NCI-H2227 (cell line): ENCODE measurements around the gene SOCS2.
"Not testable (repeated sequence)": the region's sequence is repeated elsewhere in the genome, so short reads cannot be mapped to it uniquely, and the experiment has no call there.

Source experiments
- DNase-seq: peaks from one replicate; lab custom pipeline; 2025; ENCODE audit not compliant: unreplicated experiment; lab: John Stamatoyannopoulos, UW

Gene SOCS2

DNA sequence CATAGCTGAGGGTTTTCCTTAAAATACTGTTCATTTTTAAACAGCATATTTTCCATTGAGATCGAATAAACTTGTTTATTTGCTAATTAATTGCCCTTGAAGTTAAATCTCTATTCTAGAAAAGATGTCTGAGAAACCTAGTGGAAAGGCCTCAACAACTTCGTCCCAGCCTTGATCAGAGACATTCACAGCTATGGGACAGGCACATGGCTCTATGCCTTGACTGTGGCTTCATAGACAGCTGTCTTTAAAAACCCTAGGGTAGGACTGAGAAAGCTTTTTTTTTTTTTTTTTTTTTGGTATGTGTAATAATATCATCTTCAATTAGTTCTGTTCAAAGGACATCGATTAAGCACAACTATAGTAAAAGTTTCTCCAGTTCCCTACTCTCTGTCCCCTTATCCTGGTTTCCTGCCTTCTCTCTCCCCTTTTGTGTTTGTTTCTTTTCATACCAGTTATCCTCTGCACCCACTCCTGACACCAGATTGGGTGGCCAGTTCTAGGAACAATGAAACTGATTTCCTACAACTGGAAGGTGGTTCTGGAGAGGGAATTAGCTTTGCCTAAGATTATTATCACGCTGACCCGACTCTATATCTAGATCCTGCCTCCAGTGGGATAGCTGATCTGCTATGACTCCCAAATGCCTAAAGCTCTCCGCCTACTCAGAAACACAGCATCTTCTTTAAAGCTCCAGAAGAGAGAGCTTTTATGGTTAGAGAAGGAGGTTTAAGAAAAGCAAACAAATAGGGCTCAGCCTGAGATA lies 20.3 kb downstream of the SOCS2 start:
- DNase-seq, result peak; percentile 56

DNA sequence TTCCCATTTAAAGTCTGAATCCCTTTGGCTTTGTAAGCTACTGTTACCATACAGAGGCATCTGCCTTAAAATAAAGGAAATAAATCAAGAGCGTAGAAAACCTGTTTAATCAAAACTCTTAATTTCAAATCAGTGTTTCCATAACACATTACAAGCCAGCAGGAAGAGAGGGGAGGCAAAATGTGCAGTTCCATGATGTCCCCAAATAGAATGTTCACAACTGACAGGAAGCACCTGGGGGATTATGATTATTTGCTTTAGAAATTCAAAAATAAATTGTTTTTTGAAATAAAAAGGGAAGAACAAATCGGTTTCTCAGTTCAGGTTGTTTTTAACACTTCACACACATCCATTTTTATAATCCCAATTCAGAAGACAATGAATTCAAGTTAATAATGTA lies 21.4 kb downstream of the SOCS2 start:
- DNase-seq, result no peak

DNA sequence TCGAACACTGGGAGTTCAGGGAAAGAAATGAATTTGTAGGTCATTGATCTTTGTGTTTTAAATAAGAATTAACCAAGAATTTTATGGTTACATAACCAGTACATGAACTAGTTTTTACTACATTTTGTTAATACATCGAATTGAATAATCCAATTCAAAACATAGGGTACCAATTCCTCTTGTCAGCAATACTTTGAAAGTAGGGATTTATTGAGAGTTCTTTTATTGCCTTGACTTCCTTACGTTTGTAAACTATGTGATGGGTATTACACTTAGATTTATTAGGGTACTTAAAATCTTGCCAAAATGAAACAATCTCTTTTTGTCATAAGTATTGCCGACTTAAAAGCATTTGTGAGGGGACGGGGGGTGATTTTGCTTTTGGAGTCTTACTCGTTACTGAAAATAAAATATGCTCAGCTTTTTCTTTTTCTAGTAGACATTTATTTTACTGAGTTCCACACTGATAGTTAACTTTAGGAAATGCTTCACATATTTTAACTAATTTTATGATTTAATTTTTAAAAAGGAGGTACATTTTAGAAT lies 22.4 kb downstream of the SOCS2 start:
- DNase-seq, result no peak

DNA sequence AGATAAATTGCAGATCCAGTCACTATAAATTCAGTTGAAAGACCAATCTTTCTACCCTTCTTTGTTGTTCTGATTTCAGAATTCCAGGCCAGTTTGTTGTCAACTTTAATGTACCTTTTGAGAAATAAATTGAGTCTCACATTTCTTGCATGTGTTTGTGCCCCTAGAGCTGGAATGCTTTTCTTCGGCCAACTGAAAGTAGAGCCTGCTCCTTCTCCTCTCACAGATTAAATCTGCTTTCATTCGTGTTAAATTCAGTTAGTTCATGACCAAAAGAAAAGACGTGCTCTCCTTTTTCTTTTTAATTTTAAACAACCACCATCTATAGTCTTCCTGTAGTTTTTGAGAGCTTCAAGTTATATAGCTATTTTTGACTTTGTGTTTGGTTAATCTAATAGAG lies 22.9 kb downstream of the SOCS2 start:
- DNase-seq, result peak; percentile 25

DNA sequence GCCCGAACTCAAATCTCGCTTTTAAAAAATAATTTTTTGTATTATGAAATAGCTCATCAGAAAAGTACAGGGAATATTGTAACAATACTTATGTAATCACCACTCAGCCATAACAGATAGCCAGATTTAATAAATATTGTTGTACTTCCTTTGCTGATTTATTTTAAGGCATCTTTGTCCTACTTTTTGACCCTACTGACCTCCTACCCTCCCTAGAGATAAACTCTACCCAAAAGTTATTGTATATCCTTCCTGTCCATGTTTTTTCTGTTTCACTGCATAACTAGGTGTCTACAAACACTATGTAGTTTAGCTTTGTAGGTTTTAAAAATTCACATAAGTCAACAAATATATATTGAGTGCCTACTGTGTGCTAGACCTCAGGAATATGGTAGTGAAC lies 25.1 kb downstream of the SOCS2 start:
- DNase-seq, result no peak

DNA sequence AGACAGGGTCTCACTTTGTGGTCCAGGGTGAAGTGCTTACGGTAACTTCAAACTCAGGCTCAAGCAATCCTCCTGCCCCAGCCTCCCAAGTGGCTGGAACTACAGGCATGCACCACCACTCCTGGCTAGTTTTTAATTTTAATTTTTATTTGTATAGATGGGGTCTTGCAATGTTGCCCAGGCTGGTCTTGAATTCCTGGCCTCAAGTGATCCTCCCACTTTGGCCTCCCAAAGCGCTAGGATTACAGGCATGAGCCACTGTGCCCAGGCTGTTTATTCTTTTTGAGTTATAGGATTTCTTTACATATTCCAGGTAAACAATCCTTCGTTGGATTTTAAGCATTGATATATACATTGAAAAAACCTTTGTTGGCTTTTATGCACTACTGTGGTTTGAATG lies 26.7 kb downstream of the SOCS2 start:
- no peak for DNase-seq

DNA sequence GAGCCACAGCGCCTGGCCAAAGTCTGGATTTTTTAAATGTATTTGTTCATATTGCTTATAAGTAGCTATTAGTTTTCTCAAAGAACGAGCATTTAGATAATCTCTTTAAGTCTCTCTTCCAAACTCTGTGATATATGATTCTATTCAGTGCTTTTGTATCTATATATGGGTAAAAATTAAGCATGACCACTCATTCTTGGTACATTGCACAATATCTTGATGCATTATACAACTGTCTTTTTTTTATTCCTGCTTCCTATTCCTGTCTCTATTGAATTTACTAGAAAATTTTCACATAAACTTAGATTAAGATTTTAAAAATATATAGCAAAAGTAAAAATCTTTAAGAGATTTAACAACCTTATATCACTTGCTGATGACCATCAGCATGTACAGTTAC lies 29.1 kb downstream of the SOCS2 start:
- no peak for DNase-seq

DNA sequence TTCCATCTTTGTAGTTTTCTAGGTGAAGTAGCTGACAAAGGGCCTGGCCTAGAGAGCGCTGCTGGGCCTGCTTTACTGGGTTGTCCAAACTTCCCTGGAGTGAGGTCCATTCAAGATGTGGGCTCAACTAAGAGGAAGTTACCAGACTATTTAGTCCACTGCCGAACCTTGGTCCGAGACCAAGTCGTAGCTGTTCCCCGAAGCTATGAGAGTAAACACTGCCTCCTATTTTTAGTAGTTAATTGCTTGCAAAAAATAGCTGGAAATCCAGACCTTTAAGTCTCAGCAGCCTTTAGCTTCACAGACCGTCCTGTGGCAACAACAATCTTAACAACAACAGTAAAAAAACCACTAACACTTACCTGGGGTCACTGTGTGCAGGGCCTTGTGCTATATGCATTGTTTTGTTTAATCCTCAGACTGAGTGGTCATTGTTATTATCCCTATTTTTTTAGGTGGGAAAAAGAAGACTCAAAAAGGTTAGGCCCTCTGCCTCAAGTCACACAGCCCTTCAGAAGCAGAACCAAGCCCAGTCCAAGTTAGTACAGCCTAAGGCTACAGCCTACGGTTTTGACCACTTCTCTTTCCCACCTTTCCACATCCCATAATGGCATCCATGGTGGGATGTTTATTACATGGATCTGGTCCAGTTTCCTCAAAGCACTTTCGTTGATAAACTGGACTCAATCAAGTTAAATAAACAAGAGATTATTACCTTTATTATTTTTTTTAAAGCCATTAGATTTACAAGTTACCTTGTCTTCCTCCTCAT lies 30.6 kb downstream of the SOCS2 start:
- DNase-seq, result no peak

DNA sequence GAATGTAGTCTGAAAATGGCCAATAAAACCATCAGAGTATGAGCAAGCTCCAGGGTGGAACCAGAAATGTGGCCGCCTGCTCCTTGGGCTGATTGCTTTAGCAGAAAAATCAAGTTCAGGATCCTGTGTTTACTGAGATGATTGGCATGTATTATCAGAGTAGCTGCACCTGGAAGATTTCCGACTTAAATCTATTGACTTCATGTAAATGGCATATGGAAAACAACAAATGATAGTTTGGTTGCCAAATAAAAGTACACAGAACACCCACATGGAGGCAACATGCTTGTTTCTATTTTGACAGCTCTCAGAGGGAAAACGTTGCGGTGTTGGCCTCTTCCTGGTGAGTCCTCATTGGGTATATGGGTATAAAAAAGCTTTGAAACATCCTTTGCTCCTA lies 31.3 kb downstream of the SOCS2 start:
- DNase-seq, result peak; percentile 37

DNA sequence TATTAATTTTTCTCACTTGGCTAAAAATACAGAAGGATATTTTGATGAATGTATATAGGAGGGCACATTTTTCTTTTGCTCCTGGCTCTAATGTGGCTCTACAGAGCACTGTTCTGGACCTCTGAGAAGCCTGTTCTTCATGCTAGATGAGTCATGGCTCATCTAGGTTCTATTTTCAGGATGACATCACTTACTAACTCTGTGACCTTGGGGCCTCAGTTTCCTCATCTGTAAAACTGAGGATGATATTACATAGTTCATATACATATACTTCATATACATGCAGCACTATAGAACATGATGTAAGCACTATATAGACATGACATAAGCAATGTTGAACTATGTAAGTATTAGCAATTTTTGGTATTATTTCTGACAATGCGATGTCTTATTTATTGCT lies 35.8 kb downstream of the SOCS2 start:
- no peak for DNase-seq

DNA sequence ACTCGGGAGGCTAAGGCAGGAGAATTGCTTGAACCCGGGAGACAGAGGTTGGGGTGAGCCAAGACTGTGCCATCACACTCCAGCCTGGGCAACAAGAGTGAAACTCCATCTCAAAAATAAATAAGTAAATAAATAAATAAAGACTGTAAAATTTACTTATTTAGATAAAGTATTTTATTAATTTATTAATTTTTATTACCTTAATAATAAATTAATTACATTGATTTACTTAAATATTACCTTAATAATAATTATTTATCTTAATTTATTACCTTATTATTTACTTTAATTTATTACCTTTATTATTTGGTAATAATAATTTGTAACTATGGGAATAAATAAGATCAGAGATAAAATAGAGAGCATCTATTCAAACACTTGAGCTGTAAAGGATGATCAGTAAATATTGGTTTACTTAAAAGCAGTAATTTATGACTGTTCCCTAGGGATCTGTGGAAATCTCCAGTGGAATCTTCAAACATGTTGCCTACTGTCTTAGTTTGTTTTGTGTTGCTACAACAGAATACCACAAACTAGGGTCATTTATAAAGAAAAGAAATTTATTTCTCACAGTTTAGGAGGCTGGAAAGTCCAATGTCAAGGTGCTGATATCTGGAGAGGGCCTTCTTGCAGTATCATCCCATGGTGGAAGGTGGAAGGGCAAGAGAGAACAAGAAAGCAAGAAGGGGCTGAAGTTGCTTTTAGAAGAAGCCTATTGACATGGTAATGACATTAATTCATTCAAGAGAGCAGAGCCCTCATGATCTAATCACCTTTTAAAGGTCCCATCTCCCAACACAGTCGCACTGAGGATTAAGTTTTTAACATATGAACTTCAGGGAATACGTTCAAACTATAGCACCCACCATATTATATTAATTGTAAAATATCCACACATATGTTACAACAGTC lies 37.1 kb downstream of the SOCS2 start:
- no peak for DNase-seq

DNA sequence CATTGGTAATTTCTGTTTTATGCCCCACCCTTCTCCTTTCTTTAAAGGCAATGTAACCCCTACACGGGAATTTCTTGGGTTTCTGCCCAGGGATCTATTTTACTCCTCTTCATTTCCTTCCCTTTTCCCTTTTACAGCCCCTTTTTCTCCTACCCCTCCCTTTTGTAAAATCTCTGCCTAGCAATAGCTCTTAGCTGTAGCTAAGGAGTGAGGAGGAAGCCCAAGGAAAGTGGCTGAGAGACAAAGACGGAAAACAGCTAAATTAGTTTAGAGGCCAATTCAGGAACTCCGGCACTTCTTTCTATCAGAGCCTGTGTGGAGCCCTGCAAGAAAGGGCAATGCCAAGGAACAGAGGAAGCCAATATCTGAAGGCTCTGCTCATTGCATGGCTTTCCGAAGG lies 40.3 kb downstream of the SOCS2 start:
- DNase-seq, result no peak

DNA sequence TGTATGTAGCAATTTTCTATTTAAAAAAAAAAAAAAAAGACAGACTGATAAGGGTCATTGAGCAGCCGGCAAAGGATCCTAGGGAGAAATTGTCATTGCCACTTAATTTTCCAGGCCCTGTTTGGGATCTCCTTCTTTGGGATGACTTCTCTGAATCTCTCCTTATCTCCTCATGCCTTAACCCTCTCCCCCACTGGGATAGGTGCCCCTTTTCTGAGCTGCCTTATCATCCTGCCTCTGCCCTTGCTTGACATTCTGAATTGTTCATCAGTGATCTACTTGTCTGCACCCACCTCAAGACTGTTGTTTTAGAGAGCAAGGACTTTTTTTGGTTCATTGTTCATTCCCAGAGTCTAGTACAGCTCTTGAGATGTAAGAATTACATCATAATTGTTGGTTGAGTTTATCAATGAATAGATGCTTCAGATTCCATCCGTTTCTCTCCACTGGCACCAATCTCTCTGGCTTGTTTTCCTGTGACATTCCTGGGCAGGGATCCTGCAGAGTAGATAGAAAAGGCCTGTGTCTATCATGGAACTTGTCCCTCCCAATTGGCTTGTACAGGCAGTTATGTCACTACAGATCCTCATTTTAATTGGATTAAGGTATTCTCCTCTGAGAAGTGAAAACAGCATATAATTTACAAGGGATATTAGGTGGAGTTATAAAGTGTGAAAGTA lies 42.6 kb downstream of the SOCS2 start:
- no peak for DNase-seq

DNA sequence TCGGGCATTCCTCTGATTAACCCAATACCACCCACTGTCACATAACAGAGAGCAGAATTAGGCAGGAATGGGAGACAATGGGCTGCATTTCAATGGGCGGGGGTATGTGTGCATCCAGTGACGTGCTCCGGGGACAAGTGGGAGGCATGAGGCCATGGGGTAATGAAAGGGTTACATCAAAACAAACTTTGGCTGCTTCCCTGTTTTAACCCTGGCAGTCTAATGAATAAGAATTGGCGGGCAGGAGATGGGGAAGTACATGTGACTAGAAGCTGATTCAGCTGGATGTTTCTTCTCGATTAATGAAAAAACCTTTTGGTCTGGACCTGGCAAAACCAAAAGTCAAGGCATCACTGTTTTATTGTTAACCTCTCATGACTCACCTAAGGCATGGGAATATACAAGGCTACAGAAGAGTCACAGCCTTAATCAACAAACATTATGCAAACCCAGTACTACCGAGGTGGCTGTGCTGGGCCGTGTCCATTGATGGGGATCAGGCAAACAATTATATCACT lies 44.2 kb downstream of the SOCS2 start:
- no peak for DNase-seq

DNA sequence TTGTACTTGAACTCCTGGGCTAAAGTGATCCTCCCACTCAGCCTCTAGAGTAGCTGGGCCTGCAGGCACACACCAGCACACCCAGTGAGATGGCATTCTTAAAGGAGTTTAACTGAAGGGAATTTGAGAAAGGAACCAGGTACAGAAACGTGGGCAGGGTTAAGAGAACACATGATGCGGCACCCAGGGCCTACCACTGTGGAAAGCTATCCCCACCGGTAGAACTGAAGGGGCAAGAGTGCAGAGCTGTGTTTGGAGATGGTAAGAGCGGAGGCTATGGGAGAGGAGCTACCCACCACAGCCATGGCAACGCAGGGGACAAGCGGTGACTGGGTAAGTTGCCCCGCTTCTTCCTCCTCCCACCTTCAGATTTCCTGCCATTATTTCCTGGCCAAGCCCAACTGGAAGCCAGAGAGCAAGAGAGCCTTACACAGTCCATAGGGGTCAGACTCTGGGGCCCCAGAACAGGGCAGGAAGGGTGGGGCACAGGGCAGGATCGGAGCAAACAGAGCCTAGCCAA lies 46.5 kb downstream of the SOCS2 start:
- DNase-seq, result no peak

DNA sequence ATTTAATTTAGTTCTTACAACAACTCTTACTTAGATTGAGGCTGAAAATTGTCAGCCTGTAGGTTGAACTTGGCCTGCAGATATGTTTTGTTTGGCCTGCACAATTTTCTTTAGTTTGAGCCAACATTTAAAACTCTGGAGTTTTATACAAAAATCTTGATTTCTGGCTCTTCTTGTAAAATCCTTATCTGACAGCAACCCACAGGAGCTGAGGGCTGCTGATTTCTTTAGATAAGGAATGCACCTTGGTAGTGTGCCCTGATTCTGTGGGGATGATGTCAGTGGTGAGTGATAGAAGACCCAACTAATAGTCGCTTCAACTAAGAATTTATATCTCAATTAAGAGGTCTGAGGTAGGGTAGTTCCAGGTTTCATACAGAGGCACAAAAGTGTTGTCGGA lies 49.5 kb downstream of the SOCS2 start:
- no peak for DNase-seq

DNA sequence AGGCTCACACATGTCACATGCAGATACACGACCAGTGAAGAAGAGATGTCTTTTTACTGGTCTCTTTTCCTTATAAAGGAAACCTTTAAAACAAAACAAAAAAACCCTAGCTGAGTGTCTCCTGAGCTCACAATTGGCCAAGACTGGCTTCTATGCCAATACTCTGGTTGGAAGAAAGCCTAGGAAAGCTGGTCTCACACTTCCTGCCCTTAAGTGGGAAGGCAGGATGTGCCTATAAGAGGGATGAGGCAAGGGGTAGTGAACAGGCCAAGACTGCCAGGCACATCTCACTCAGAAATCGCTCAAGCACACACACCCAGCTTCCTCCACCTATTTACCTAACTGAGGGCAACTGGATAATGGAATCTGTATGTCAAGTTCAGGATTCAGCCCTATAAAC lies 50.0 kb downstream of the SOCS2 start:
- DNase-seq, result no peak

DNA sequence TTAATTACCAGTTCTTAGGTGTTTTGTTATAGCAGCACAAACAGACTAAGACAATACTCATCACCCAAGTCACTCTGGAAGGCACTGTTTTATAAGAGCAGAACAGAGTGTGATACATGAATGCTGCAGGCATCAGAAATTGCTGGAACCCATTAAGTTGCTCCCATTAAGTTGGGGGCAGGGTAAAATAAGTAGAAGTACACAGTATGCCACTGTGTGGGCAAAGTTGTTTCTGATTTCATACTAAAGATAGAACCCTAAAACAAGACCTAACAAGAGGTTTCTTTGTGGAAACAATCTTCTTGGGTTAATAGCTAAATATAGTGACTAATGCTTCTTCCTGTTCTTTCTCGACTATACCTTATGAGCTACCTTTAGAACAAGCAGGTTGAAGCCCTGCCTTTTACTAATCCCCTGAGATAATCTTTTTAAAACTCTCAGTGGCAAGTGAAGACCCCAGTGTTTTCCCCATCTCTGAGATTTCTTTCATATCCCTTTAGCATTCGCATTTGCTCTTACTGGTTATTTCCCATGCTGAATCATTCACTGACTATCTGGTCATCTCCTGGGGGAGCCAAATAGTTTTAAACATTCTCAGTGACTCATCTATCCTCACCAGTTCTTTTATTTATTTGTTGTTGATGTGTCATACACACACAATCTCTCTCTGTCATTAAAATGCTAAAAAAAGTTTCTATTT lies 52.3 kb downstream of the SOCS2 start:
- DNase-seq, result no peak

DNA sequence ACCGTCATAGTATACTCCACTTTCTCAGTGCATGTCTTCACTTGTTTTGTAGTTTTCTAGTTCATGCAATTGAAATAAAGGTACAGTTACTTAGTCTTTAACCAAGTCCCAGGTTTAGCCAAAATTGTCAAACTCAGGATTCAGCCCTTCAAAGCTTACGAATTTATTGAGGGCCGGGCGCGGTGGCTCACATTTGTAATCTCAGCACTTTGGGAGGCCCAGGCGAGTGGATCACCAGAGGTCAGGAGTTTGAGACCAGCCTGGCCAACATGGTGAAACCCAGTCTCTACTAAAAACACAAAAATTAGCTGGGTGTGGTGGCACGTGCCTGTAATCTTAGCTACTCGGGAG lies 52.8 kb downstream of the SOCS2 start:
- DNase-seq, result not testable (repeated sequence)

DNA sequence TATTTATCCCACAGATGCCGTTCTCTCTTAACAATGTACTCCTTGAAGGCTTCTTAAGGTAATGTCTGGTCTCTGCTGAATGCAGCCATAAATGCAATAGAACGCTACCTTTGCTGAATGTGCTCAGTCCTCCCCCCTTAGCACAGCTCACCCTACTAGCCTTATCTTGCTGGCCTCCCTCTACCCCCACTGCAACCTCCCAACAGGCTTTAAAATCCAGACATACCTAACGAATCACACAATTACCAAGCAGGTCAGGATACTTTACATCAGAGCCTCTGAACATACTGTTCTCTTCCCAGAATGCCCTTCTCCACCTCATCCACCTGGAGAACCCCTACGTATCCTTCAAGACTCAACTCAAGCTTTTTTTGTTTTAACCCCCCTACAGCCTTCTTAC lies 53.7 kb downstream of the SOCS2 start:
- DNase-seq, result no peak
